NCI-H82 (cell line): ENCODE results near the gene CTNNBL1.

Source experiments
- DNase-seq: peaks from one replicate; lab custom pipeline; 2025; lab: John Stamatoyannopoulos, UW

CTNNBL1 gene

DNA sequence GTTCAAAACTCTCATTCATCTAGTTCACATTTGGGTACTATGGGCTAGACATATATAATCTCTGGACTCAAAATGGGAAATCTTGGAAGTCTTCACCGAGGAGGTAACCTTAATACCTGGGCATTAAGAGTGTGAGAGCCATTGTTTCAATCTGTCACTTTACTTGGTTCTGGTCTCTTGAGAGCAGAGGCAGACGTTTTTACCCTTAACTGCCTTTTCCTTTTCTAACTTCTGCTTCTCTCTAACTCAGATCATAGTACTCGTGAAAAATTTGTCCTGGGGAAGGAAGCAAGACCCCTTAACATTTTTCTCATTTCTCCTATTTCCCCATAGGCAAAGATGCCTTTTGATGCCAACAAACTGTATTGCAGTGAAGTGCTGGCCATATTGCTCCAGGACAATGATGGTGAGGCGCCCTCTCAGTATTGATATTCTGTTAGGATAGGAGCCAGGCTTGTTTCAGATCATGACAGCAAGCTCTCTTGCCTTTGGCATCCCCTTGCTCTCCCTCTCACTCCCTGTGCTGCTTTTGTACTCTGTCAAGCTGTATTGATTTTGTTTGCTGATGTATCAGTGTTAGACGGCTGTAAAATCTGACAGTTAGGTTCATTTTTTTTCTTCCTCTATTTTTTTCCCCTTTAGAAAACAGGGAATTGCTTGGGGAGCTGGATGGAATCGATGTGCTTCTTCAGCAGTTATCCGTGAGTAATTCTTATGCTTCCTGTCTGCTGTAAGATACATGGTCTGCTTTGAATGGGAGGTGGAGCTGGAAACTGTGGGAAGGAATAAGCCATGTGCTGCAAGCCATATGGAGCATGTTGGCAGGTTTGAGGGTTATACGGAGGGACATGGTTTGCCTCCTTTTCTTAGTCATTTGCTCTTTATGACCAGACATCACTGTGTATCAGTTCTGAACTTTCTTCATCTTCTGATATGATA lies 83.5 kb downstream of the CTNNBL1 start:
- no peak for DNase-seq

DNA sequence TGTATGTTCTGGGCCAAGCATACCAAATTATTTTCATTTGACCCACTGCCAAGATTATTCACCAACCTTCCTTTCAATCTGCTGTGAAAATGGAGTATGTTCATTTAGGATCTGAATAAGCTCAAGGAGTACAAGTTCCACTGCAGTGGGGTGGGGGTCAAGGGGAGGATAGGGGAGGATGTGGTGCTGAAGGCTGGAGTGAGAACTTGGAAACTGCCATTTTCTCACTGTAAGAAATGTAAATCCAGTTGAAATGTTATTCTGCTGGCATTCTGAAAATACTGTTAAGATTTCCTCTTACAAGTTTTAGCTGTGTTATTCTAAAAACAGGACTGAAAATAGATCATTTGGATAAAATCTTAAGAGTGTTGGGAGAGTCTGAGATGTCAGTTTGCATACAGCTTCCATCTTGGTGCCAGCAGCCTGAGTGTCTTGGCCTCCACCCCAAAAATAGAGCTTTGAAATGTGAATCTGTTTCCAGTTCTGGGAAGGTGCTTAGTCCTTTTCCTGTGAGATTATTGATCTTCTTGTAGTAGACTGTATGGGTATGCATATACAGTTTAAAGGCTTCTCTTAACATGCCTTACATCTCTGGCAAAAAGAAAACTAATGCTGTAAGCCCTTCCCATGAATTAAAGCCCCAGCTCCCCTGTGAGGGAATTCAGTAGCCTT lies 84.3 kb downstream of the CTNNBL1 start:
- DNase-seq: no peak

DNA sequence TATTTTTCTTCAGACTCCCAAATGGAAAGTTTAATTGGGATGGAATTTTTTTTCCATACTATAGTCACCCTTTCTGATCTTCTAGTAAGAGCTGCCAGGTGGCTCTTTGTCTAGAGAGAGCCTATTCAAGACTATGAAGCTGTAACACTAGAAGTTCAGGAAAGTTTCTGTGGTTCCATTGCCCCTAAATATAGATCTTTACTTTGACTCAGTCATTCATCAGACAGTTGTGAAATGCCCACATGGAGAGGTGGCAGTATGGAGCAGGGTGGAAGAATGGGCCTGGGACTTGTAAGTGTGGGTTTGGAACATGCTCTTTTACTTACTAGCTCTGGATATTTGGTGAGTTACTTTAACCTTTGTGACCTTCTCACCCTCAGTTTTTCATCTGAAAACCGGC lies 87.8 kb downstream of the CTNNBL1 start:
- DNase-seq: no peak

DNA sequence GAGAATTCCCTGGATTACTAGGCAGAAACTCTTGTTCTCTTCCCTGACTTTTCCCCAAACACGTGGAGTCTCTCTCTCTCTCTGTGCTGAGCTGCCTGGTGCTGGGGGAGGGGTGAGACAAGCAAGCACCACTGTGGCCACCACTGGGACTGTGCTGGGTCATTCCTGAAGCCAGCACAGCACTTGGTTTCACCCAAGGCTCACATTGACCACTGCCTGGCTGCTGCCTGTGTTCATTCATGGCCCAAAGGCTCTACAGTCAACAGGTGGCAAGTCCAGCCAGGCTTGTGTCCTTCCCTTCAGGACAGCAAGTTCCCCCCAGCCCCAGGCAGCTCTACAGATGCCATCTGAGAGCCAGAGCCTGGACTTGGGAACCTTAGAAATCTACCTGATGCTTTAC lies 92.2 kb downstream of the CTNNBL1 start:
- DNase-seq: no peak

DNA sequence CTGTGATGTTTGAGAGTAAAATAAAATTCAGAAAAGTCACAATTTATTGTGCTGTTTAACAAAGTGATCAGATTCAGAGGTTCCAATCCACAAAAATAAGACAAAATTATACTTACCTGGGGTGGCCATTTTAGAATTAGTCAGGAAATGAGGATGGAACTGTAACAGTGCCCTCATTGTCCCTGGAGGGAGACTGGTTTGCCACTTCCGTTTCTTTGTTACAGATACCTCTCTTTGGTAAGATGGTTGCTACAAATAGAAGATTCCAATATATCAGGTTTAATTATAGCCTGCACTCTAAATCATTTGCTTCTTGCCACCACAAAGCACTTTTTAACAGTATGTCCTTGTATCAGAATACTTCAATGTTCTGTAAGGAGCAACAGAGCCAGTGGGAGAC lies 95.6 kb downstream of the CTNNBL1 start:
- no peak for DNase-seq

DNA sequence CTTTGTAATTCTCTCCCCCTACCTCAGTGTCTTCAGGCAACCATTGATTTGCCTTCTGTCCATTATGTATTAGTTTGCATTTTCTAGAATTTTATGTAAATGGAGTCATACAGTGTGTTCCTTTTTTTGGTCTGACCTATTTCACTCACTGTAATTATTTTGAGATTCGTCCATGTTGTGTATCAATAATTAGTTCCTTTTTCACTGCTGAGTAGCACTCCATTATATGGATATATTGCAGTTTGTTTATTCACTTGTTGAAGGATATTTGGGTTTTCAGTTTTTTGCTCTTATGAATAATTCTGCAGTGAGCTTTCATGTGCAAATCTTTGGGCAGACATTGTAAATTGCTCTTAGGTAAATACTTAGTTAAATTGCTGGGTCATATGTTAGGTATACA lies 97.1 kb downstream of the CTNNBL1 start:
- no peak for DNase-seq

DNA sequence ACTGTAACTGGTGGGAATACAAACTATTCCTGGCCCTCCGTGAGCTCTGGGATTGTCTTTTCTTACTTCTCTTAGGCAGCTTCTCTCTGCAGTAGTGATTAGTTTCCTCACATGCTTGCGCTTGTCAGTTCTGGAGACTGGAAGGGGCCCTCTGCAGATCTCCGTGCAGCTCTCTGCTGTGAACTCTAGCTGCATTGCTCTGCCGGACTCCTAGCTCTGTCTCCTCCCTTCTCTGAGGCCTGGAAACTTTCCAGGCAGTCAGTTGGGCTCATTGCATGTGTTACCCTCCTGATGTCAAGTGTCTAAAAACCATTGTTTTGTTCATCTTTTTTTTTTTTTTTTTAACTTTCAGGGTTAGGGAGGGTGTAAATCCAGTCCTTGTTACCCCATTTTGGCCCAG lies 102.3 kb downstream of the CTNNBL1 start:
- DNase-seq: no peak

DNA sequence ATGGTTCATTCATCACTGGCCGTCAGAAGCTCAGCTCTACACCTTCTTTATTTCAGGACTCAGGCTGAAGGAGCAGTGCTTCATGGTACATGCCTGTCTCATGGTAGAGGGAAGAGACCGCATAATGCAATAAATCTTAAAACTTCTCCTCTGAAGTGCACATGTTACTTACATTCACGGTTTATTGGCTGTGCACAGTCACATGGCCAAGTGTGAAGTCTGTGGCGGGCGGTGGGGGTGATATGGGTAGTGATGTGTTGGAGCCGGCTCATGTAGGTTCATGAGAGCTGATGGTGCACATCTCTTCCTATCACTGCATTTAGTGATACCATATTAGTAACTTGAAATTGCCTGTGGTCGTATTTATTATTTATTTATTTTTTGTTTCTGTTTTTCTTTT lies 102.9 kb downstream of the CTNNBL1 start:
- no peak for DNase-seq

DNA sequence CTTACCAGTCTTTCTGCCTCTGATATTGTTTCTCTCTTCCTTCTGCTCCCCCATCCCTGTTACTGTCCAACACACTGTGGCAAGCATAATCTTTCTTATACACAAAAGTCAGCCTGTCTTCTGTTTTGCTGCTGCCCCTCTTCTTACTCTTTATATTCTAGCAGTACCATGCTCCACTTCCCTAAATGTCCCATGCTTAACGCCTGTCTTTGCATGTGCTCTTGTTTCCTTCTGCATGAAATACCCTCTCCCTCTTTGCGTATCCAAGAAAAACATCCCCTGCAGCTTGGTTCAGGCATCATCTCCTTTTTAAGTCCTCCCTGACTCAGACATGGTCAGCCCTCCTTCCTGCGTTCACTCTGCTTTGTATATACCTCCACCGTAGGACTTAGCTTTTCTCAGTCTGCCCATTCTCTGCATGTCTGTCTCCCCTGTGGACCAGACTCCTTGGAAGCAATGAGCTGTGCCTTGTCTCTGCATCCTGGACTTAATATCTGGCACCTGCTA lies 103.9 kb downstream of the CTNNBL1 start:
- DNase-seq: no peak

DNA sequence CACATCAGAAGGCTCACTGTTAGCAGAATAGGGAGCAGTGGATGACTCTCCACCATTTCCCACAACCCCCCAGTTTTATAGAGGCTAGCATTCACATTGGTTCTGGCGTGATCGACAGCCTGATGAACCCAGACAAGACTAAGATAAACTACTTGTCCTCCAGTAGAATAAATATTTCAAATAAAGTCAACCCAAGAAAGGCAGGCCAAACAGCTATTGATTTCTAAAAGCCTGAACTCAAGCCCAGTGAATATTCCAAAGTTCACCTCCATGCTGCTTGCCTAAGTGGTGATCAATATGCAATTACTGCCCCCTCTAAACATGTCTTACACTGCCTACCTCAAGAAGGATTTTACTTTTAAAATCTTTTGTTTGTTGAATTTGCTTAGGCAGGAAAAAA lies 104.5 kb downstream of the CTNNBL1 start:
- DNase-seq: no peak

DNA sequence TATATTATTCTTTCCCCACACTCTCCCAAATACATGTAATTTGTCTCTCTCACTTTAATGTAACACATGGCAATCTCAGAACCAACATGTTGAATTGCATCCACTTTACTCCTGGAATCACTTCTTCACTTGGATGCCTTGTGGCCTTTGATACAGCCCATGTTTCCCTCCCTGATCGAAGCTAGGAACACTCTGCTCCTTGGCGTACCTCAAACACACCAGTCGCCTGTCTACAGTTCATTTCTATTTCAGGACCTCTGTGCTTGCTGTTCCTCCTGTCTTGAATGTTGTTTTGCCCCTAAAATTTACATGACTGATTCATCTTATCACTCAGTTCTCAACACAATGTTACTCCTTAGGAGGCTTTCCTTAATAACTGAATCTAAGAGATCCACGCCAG lies 106.8 kb downstream of the CTNNBL1 start:
- no peak for DNase-seq

DNA sequence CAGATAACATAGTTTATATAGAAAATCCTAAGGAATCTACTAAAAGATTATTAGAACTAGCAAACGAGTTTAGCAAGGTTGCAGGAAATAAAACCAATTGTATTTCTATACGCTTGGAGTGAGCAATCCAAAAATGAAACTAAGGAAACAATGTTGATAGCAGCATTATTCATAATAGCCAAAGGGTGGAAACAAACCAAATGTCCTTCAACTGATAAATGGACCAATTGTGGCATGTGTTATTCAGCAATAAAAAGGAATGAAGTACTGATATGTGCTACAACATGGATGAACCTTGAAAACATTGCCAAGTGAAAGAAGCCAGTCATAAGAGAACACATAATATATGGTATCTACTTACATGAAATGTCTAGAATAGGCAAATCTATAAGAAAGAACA lies 108.1 kb downstream of the CTNNBL1 start:
- DNase-seq: no peak

DNA sequence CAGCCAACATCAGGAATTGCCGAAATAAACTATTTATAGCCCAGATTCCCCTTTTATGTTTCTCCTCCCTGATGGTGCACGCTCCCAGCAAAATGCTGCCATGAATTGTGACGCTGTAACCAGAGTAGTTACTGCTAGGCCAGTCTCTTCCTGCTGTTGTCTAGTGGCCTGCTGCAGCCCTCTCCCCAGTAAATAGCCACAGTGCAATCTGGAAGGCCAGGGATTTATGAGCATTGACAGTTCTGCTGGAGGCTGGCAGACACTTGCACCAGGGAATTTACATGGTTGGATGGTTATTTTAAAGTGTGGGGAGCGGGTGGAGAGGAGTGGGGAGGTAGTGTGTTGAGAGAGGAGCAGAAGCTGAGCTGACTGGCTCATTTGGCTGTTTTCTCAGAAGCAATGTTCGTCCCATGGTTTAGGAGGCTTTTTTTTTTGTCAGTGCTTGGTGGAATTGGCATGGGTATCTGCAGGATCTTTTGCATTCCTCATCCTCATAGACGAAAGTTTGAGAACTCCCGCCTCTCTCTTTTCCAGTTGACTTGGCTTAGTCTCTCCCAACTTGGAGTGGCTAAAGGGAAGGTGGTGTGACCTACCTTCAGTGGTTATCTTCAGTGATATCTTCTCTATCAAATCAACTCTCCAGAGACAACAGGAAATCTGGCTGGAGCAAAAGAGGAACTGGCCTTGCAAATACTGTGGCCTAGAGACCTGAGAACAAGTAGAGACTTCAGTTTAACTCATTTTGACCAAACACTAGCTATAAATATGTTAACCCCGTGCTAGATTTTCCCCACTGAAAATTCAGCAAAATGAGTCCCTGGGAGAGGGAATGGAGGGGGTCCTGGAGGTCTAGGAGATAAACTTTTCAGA lies 109.8 kb downstream of the CTNNBL1 start:
- DNase-seq: no peak

DNA sequence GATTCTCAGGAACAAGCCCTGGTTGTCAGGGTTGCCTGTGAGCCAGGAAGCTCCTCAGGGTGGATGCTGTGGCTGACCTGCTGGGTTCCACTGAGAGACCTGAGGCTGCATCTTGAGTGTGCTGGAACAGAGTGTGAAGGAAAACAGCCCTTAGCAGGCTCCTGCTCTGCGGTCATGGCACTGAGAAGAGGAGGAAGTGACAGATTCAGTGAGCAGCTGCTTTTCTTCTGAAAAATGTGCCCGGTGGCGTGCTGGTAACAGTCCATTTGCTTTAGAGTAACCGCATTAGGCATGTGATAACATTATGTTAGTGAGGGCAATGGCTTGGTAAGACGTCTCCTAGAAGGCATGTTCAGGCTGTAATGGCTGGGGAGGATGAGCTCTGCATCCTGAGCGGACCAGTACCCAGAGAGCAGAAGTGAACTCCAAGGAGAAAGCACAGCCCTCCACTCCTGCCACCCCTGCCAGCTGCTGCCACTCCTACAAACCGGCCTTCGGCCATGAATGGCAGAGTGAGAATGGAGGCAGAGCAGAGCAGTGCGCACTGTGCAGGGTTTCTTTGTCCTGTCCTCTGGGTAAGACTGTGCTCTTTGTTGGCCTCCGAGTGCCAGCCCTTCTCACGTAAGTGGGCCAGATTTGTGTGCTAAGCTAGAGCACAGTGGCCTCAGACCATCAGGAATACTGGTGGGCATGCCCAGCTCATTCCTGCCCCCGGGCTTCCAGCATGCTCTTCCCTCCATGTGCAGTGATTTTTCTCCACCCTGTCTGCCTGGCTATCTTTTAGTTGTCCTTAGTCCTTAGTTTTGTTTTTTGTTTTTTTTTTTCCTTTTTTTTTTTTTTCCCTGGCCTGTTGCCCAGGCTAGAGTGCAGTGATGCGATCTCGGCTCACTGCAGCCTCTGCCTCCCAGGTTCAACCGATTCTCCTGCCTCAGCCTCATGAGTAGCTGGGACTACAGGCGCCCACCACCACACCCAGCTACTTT lies 111.0 kb downstream of the CTNNBL1 start:
- DNase-seq: no peak

DNA sequence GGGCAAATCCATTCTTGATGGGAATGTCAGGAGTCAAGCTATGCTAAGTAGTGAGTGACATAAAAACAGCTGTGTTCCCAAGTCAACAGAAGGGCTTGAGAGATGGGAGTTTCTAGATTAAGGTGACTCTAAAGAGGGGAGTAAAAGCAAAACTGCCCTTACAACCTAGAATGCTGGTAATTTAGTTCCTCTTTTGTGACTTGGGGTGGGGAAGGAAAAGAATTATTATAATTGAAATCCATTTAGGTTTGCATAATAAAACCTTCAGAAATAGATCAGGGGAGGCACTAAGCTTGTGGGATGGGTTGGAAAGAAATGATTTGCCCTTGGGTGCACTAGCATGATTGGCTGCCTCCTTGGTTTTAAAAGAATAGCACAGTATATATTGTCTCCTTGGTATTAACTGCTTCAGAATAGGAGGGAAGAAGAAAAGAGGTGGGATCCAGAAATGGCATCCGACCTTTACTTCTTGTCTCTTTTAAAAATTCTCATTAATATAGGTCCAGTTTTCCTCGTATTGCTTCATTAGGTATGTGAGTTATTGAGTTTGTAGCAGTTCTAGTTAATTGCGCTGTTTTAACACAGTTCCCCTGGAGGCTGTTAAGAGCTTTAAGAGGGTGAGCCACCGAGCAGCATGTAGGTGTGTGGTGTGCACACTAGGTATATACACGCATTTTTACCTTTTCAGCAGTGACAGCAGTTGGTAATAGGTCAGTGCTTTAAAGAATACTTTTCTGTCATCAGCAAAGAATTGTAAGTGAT lies 113.8 kb downstream of the CTNNBL1 start:
- DNase-seq: no peak

DNA sequence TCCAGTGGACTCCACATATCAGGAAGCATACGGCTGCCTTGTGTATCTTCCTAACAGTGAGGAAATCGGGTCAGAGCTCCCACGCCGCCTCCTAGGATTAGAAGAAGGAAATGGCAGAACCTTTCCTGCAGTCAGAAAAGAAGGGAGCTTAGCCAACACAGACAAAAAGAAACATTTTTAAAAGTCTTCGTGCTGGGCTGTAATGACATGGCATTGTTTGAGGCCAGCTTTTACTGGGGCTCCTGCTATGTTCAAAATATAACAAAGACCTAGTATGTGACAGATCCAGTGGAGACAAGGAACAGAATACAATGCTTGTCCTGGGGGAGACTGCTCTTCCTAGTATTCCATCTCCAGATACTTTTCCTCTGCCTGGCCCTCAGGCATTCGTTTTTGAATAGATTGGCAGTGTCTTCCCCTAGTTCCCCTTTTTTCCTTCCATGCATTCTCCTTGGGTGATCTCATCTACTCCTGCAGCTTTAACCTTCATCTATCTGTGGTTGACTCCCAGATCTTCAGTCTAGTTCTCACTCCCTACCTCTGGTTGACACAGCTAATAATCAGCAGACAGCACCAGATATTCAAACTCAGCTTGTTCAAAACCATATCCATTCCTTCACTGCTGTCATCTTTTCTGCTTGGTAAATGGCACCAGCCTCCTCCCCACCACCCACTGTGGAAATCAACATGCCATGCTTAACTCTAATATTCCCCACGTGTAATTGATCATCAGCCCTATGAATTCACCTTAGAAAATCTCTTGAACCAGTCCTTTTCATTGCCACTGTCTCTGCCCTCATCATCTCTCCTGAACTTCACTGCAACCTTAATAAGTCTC lies 114.6 kb downstream of the CTNNBL1 start:
- DNase-seq: no peak

DNA sequence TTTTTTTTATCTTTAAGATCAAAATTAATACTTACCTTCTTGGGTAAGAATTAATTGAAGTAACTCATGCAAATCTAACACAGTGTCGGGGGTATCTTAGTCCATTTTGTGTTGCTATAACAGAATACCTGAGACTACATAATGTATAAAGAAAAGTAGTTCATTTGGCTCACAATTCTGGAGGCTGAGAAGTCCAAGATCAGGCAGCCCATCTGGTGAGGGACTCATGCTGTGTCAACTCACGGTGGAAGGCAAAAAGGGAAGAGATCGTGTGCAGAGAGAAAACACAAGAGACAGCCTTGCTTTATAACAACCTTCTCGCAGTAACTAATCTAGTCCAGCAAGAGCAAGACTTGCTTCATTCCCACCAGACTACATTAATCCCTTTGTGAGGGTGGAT lies 116.2 kb downstream of the CTNNBL1 start:
- no peak for DNase-seq

DNA sequence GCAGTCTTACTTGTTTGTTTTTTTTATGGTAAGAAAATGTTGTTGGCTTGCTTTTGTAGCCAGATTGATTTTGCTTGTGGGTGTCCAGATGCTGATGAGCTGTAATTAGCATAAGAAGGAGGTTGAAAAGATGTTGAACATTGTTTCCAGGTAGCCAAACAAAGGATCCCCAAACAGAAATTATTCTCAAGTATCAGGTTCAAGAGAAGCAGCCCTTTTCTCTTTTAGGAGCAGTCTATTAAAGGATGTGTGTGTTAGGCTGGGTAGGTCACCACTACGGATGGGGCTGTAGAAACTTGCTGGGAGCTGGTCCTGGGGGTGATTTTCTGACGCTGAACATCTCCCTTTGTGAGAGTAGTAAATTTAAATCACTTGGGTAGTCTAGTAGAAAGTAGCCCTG lies 122.2 kb downstream of the CTNNBL1 start:
- no peak for DNase-seq

DNA sequence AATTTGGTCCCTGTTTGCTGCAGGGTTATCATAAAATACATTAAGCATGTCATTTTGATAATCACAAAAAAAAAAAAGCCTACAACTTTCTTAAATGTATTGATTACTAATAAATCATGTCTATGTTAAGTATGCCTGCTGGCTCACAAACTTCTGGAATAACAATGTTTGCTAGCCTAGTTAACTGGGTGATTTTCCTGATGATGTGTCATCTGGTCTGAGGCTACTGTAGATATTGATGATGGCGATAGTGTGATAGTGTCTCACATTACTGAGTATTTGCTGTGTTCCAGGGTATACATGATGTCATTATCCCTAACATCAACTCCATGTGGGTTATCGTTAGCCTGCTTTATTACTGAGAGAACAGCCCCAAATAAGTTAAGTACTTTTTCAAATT lies 122.9 kb downstream of the CTNNBL1 start:
- no peak for DNase-seq
